ENCODE data around the gene PANK4. TPM values are rescaled to one million over a fixed set of nuclear protein-coding genes. Genes with fewer than 3 reads are reported as not detected.

The PANK4 gene
- total RNA-seq, 3 donors from 2014 or later = 38.4 to 40.5 (median 40.0) TPM

- H3K4me1 Mint-ChIP-seq (ENCODE audit: low read depth) = no peaks in the 10 kb centered on the region
- H3K36me3 Mint-ChIP-seq (ENCODE audit: insufficient read depth) = no peaks in the 10 kb centered on the region
- H3K9me3 Mint-ChIP-seq = no peaks in the 10 kb centered on the region
- no peaks in the 10 kb centered on the region for H3K27me3 Mint-ChIP-seq (ENCODE audit: low read depth)
- DNase-seq (no peak), ATAC-seq (no peak)
- H3K4me3 Mint-ChIP-seq = no peak overlapping the region
Measured at GRCh38 chr1:2474104-2474844, 52.1 kb downstream of the PANK4 start.

- ATAC-seq = no peak
- no peaks in the 10 kb centered on the region for H3K36me3 Mint-ChIP-seq (ENCODE audit: insufficient read depth)
- H3K27me3 Mint-ChIP-seq (ENCODE audit: low read depth) = peaks cover 2% of the 10 kb centered on the region
- H3K9me3 Mint-ChIP-seq = no peaks in the 10 kb centered on the region
- peaks cover 3% of the 10 kb centered on the region for H3K4me1 Mint-ChIP-seq (ENCODE audit: low read depth)
- H3K4me3 Mint-ChIP-seq = no peak overlapping the region
- DNase-seq = no peak
Measured at GRCh38 chr1:2473198-2473597, 53.2 kb downstream of the PANK4 start.

GRCh38 chr1:2472561-2473177, 53.7 kb downstream of the PANK4 start:
- Mint-ChIP-seq H3K4me1 (ENCODE audit: low read depth) (peaks cover 6% of the 10 kb centered on the region), H3K27me3 (ENCODE audit: low read depth) (peaks cover 2% of the 10 kb centered on the region), H3K9me3 (no peaks in the 10 kb centered on the region), H3K36me3 (ENCODE audit: insufficient read depth) (no peaks in the 10 kb centered on the region), H3K4me3 (no peak overlapping the region)
- DNase-seq (no peak), ATAC-seq (no peak)

- Mint-ChIP-seq H3K4me1 (ENCODE audit: low read depth) (peaks cover 6% of the 10 kb centered on the region), H3K9me3 (no peaks in the 10 kb centered on the region), H3K27me3 (ENCODE audit: low read depth) (peaks cover 2% of the 10 kb centered on the region), H3K36me3 (ENCODE audit: insufficient read depth) (no peaks in the 10 kb centered on the region), H3K4me3 (no peak overlapping the region)
- ATAC-seq = no peak
- DNase-seq = no peak
Measured at GRCh38 chr1:2472109-2472508, 54.3 kb downstream of the PANK4 start.

GRCh38 chr1:2471587-2472001, 54.8 kb downstream of the PANK4 start:
- no peaks in the 10 kb centered on the region for H3K36me3 Mint-ChIP-seq (ENCODE audit: insufficient read depth)
- no peak overlapping the region for H3K4me3 Mint-ChIP-seq
- peaks cover 2% of the 10 kb centered on the region for H3K27me3 Mint-ChIP-seq (ENCODE audit: low read depth)
- peaks cover 6% of the 10 kb centered on the region for H3K4me1 Mint-ChIP-seq (ENCODE audit: low read depth)
- DNase-seq (no peak), ATAC-seq (no peak)
- H3K9me3 Mint-ChIP-seq = no peaks in the 10 kb centered on the region

GRCh38 chr1:2471159-2471471, 55.3 kb downstream of the PANK4 start:
- ATAC-seq = no peak
- H3K4me1 Mint-ChIP-seq (ENCODE audit: low read depth) = peaks cover 7% of the 10 kb centered on the region
- DNase-seq = no peak
- H3K9me3 Mint-ChIP-seq = no peaks in the 10 kb centered on the region
- H3K4me3 Mint-ChIP-seq = no peak overlapping the region
- H3K36me3 Mint-ChIP-seq (ENCODE audit: insufficient read depth) = no peaks in the 10 kb centered on the region
- peaks cover 2% of the 10 kb centered on the region for H3K27me3 Mint-ChIP-seq (ENCODE audit: low read depth)

GRCh38 chr1:2470290-2471158, 55.9 kb downstream of the PANK4 start:
- Mint-ChIP-seq H3K9me3 (no peaks in the 10 kb centered on the region), H3K4me3 (no peak overlapping the region), H3K27me3 (ENCODE audit: low read depth) (peaks cover 2% of the 10 kb centered on the region), H3K36me3 (ENCODE audit: insufficient read depth) (no peaks in the 10 kb centered on the region), H3K4me1 (ENCODE audit: low read depth) (peaks cover 7% of the 10 kb centered on the region)
- DNase-seq (no peak), ATAC-seq (no peak)

- Mint-ChIP-seq H3K9me3 (no peaks in the 10 kb centered on the region), H3K4me3 (no peak overlapping the region), H3K27me3 (ENCODE audit: low read depth) (peaks cover 6% of the 10 kb centered on the region), H3K36me3 (ENCODE audit: insufficient read depth) (no peaks in the 10 kb centered on the region), H3K4me1 (ENCODE audit: low read depth) (peaks cover 7% of the 10 kb centered on the region)
- DNase-seq (no peak), ATAC-seq (no peak)
Measured at GRCh38 chr1:2469103-2469940, 57.1 kb downstream of the PANK4 start.

- H3K4me3 Mint-ChIP-seq = no peak overlapping the region
- H3K27me3 Mint-ChIP-seq (ENCODE audit: low read depth) = peaks cover 7% of the 10 kb centered on the region
- no peaks in the 10 kb centered on the region for H3K9me3 Mint-ChIP-seq
- H3K4me1 Mint-ChIP-seq (ENCODE audit: low read depth) = peaks cover 7% of the 10 kb centered on the region
- DNase-seq = no peak
- H3K36me3 Mint-ChIP-seq (ENCODE audit: insufficient read depth) = no peaks in the 10 kb centered on the region
- ATAC-seq = no peak
Measured at GRCh38 chr1:2468540-2468939, 57.9 kb downstream of the PANK4 start.

GRCh38 chr1:2468041-2468472, 58.3 kb downstream of the PANK4 start:
- Mint-ChIP-seq H3K9me3 (no peaks in the 10 kb centered on the region), H3K36me3 (ENCODE audit: insufficient read depth) (no peaks in the 10 kb centered on the region), H3K4me3 (no peak overlapping the region), H3K4me1 (ENCODE audit: low read depth) (peaks cover 7% of the 10 kb centered on the region), H3K27me3 (ENCODE audit: low read depth) (peaks cover 7% of the 10 kb centered on the region)
- ATAC-seq (peak; percentile 20 to 32), DNase-seq (peak; percentile 26)

GRCh38 chr1:2466958-2467554, 59.3 kb downstream of the PANK4 start:
- H3K4me1 Mint-ChIP-seq (ENCODE audit: low read depth) = peaks cover 7% of the 10 kb centered on the region
- H3K27me3 Mint-ChIP-seq (ENCODE audit: low read depth) = peaks cover 10% of the 10 kb centered on the region
- DNase-seq (no peak), ATAC-seq (peak; percentile 71 to 79)
- no peak overlapping the region for H3K4me3 Mint-ChIP-seq
- H3K9me3 Mint-ChIP-seq = no peaks in the 10 kb centered on the region
- no peaks in the 10 kb centered on the region for H3K36me3 Mint-ChIP-seq (ENCODE audit: insufficient read depth)

GRCh38 chr1:2466270-2466665, 60.1 kb downstream of the PANK4 start:
- Mint-ChIP-seq H3K4me1 (ENCODE audit: low read depth) (peaks cover 7% of the 10 kb centered on the region), H3K9me3 (no peaks in the 10 kb centered on the region), H3K27me3 (ENCODE audit: low read depth) (peaks cover 10% of the 10 kb centered on the region), H3K36me3 (ENCODE audit: insufficient read depth) (no peaks in the 10 kb centered on the region), H3K4me3 (no peak overlapping the region)
- no peak for DNase-seq
- ATAC-seq = no peak

- Mint-ChIP-seq H3K4me3 (no peak overlapping the region), H3K9me3 (no peaks in the 10 kb centered on the region), H3K4me1 (ENCODE audit: low read depth) (peaks cover 7% of the 10 kb centered on the region), H3K36me3 (ENCODE audit: insufficient read depth) (no peaks in the 10 kb centered on the region), H3K27me3 (ENCODE audit: low read depth) (peaks cover 10% of the 10 kb centered on the region)
- DNase-seq (no peak), ATAC-seq (no peak)
Measured at GRCh38 chr1:2465371-2466269, 60.8 kb downstream of the PANK4 start.
